Stomach (tissue), 9 donors: ENCODE data around the gene THSD4. TPM values are rescaled to one million over a fixed set of nuclear protein-coding genes. Genes with fewer than 3 reads are reported as not detected.

ENCODE experiments used
- DNase-seq, 2 donors: peaks; one replicate each; pipeline versions ENCODE4 v3.0.0 to v3.0.0-alpha.2; 2013 to 2019
- H3K27ac ChIP-seq, 5 donors: fragments of 200-600 bp in 4 of 5; sonication (generic) in 4 of 5; one replicate each; pipeline ENCODE4 v1.5.1; 2013 to 2019; ENCODE audit warnings: mild to moderate bottlenecking in 1 of 5, moderate library complexity in 1 of 5
- H3K27me3 ChIP-seq, 3 donors: fragments of 200-600 bp; sonication (generic); one replicate each; pipeline ENCODE4 v1.5.1; 2017 to 2019; ENCODE audit warnings: mixed run types in 1 of 3
- H3K36me3 ChIP-seq, 4 donors: fragments of 200-600 bp; sonication (generic); 1 replicate in 3 of 4; 2 replicates in 1 of 4; pipeline ENCODE4 v1.5.1; 2016 to 2019
- H3K4me1 ChIP-seq, 4 donors: fragments of 200-600 bp; sonication (generic); one replicate each; pipeline ENCODE4 v1.5.1; 2016 to 2019
- H3K4me3 ChIP-seq, 4 donors: fragments of 200-600 bp; sonication (generic) in 3 of 4; one replicate each; pipeline ENCODE4 v1.5.1; 2016 to 2019; ENCODE audit warnings: mild to moderate bottlenecking in 1 of 4
- H3K9me3 ChIP-seq, 4 donors: fragments of 200-600 bp; sonication (generic); one replicate each; pipeline ENCODE4 v1.5.1; 2016 to 2019
- CTCF ChIP-seq, 7 experiments: fragments of 450-650 bp in 4 of 7; fragments of 200-600 bp in 3 of 7; sonication (generic) in 3 of 7; IDR thresholded peaks; one replicate each; pipeline ENCODE4 v1.5.1; 2016 to 2019; ENCODE audit warnings: antibody characterized with exemption in 7 of 7, control low read depth in 2 of 7, mild to moderate bottlenecking in 1 of 7
- EP300 ChIP-seq: sonication (generic); formaldehyde crosslinking; IDR thresholded peaks from one replicate; pipeline ENCODE4 v1.6.1; 2017; ENCODE audit warnings: antibody characterized with exemption
- POLR2A ChIP-seq, 4 donors: fragments of 450-650 bp; IDR thresholded peaks; one replicate each; pipeline ENCODE4 v1.6.1; 2016; ENCODE audit warnings: antibody characterized with exemption in 4 of 4, control low read depth in 2 of 4, mild to moderate bottlenecking in 1 of 4, moderate library complexity in 1 of 4
- POLR2AphosphoS5 ChIP-seq, 3 donors: sonication (generic); formaldehyde crosslinking; IDR thresholded peaks; one replicate each; pipeline ENCODE4 v1.6.1; 2016; ENCODE audit warnings: antibody characterized with exemption in 3 of 3
- WGBS, 5 donors: extraction: QIAGEN DNeasy Blood & Tissue Kit in 3 of 5; methylation state at CpG; one replicate each; pipeline versions ENCODE4 v1.1.5 to v1.1.7; 2013 to 2018; 5-methylcytosine and 5-hydroxymethylcytosine counted together
- intact Hi-C: fragments of 100-400 bp; cut with DNase I; formaldehyde crosslinking; loops from one replicate; pipeline ENCODE4 v1.15.1; 2023; ENCODE audit warnings: low total_unique reads
- polyA plus RNA-seq, 3 donors: library from polyadenylated mRNA; stranded (reverse); fragments of 200-250 nt; gene quantifications; one replicate each; pipeline ENCODE4 v1.2.3, GENCODE V29; 2013
- total RNA-seq, 5 donors: library from RNA; depleted of rRNA; stranded (reverse); fragments of >200 nt; gene quantifications; one replicate each; pipeline versions ENCODE4 v1.1.0 to v1.2.3, GENCODE V29; 2014 to 2016
- donor health status: healthy with polysubstance abuse.
- donor health status: Bipolar disorder and iron deficiency.
- donor health status: healthy.

Gene THSD4
- total and polyA plus RNA-seq, 8 donors, result 1.8 to 79.4 (median 22.0) TPM

- intact Hi-C loops, result no loop called here
- no peaks in the 10 kb centered on the region for H3K36me3 ChIP-seq
- no peak overlapping the region for H3K27ac ChIP-seq
- no peak overlapping the region for H3K4me3 ChIP-seq
- H3K9me3 ChIP-seq, result no peaks in the 10 kb centered on the region
- H3K27me3 ChIP-seq, result no peaks in the 10 kb centered on the region
- TF ChIP-seq POLR2AphosphoS5 (IDR thresholded peaks at IDR 0.05) (no peak), CTCF (IDR thresholded peaks at IDR 0.05) (no peak)
- no peak for DNase-seq
- peaks cover 17 to 37% (median 28%) of the 10 kb centered on the region in 4 donors for H3K4me1 ChIP-seq
- WGBS, 5 donors, result 68 to 84% (median 70%) methylated on average over 1 of the region's 1 CpG
Observed at GRCh38 chr15:71387810-71388209, 272.5 kb downstream of the THSD4 start.

- Histone ChIP-seq H3K4me3 (no peak overlapping the region), H3K9me3 (no peaks in the 10 kb centered on the region), H3K27ac (no peak overlapping the region), H3K27me3 (no peaks in the 10 kb centered on the region), H3K4me1 (peaks cover 12 to 30% (median 21%) of the 10 kb centered on the region in 4 donors), H3K36me3 (no peaks in the 10 kb centered on the region)
- no peak for DNase-seq
- intact Hi-C loops, result no loop called here
- TF ChIP-seq POLR2A (IDR thresholded peaks at IDR 0.05) (no peak), CTCF (IDR thresholded peaks at IDR 0.05) (no peak), POLR2AphosphoS5 (IDR thresholded peaks at IDR 0.05) (no peak), EP300 (no peak)
- 43 to 68% (median 54%) methylated on average over 2 of the region's 2 CpGs for WGBS, 5 donors
Observed at GRCh38 chr15:71390096-71390495, 274.8 kb downstream of the THSD4 start.

GRCh38 chr15:71391421-71392088 is 276.3 kb downstream of the THSD4 start:
- H3K27me3 ChIP-seq, result no peaks in the 10 kb centered on the region
- TF ChIP-seq CTCF (IDR thresholded peaks at IDR 0.05), result no peak
- TF ChIP-seq POLR2A (IDR thresholded peaks at IDR 0.05), result no peak
- no peak for TF ChIP-seq POLR2AphosphoS5 (IDR thresholded peaks at IDR 0.05)
- no peak for TF ChIP-seq EP300
- H3K9me3 ChIP-seq, result no peaks in the 10 kb centered on the region
- no peak for DNase-seq
- intact Hi-C loops, result no loop called here
- 67 to 84% (median 78%) methylated on average over 6 of the region's 6 CpGs for WGBS, 5 donors
- H3K27ac ChIP-seq, result no peak overlapping the region
- no peaks in the 10 kb centered on the region for H3K36me3 ChIP-seq
- H3K4me3 ChIP-seq, result no peak overlapping the region
- H3K4me1 ChIP-seq, result peaks cover 0 to 16% (median 10%) of the 10 kb centered on the region in 4 donors

- peaks cover 0 to 12% (median 1%) of the 10 kb centered on the region in 4 donors for H3K4me1 ChIP-seq
- WGBS, 5 donors, result 53 to 73% (median 56%) methylated on average over 11 of the region's 11 CpGs
- TF ChIP-seq POLR2AphosphoS5 (IDR thresholded peaks at IDR 0.05), result no peak
- no peak for DNase-seq
- no peaks in the 10 kb centered on the region for H3K27me3 ChIP-seq
- H3K27ac ChIP-seq, result peak overlapping the region in 1 of 5 donors; percentile 20
- intact Hi-C loops, result no loop called here
- H3K9me3 ChIP-seq, result no peaks in the 10 kb centered on the region
- H3K4me3 ChIP-seq, result no peak overlapping the region
- no peaks in the 10 kb centered on the region for H3K36me3 ChIP-seq
Observed at GRCh38 chr15:71392861-71393283, 277.6 kb downstream of the THSD4 start.

GRCh38 chr15:71393383-71393782 is 278.1 kb downstream of the THSD4 start:
- intact Hi-C loops, result no loop called here
- H3K9me3 ChIP-seq, result no peaks in the 10 kb centered on the region
- no peak overlapping the region for H3K4me3 ChIP-seq
- WGBS, 5 donors, result 75 to 83% (median 82%) methylated on average over 3 of the region's 3 CpGs
- no peak for DNase-seq
- H3K4me1 ChIP-seq, result peaks cover 0 to 11% (median 0%) of the 10 kb centered on the region in 4 donors
- H3K27me3 ChIP-seq, result no peaks in the 10 kb centered on the region
- TF ChIP-seq CTCF (IDR thresholded peaks at IDR 0.05), result no peak
- no peak for TF ChIP-seq POLR2AphosphoS5 (IDR thresholded peaks at IDR 0.05)
- no peak for TF ChIP-seq POLR2A (IDR thresholded peaks at IDR 0.05)
- TF ChIP-seq EP300, result no peak
- H3K27ac ChIP-seq, result peak overlapping the region in 1 of 5 donors; percentile 20
- no peaks in the 10 kb centered on the region for H3K36me3 ChIP-seq
